CD14-positive monocyte (primary cell): ENCODE data around the gene DNMT3A. TPM values are rescaled to one million over a fixed set of nuclear protein-coding genes. Genes with fewer than 3 reads are reported as not detected.
A peak's percentile ranks its signal among the peaks of the same experiment; 100 is the strongest.

ENCODE experiments used
- DNase-seq, 3 donors: peaks; one replicate each; pipeline ENCODE4 v3.0.0-alpha.2; 2011 to 2022
- H2AFZ ChIP-seq: 2 replicates; pipeline ENCODE4 v1.6.0; 2012; ENCODE audit warnings: mild to moderate bottlenecking, low read depth, low read length, inconsistent platforms; ENCODE audit not compliant: insufficient read depth, poor library complexity, severe bottlenecking
- H3K27ac ChIP-seq, 2 donors: 1 replicate in 1 of 2; 2 replicates in 1 of 2; pipeline ENCODE4 v1.5.1; 2012 to 2013; ENCODE audit warnings: low read length in 2 of 2, control low read depth in 1 of 2, inconsistent platforms in 1 of 2, low read depth in 1 of 2, mild to moderate bottlenecking in 1 of 2
- H3K27me3 ChIP-seq, 2 donors: one replicate each; pipeline versions ENCODE4 v1.6.0 to v1.6.1; 2011 to 2013; ENCODE audit warnings: low read length in 2 of 2; ENCODE audit not compliant: control insufficient read depth in 2 of 2, insufficient read depth in 2 of 2
- H3K36me3 ChIP-seq, 2 donors: replicated peaks in 1 of 2; 1 replicate in 1 of 2; 2 replicates in 1 of 2; pipeline versions ENCODE4 v1.5.1 to v1.6.1; 2012 to 2013; ENCODE audit warnings: low read length in 2 of 2, control low read depth in 1 of 2, inconsistent platforms in 1 of 2, mild to moderate bottlenecking in 1 of 2; ENCODE audit not compliant: insufficient read depth in 2 of 2, control insufficient read depth in 1 of 2
- H3K4me1 ChIP-seq, 2 donors: 1 replicate in 1 of 2; 2 replicates in 1 of 2; pipeline versions ENCODE4 v1.5.1 to v1.6.1; 2012 to 2013; ENCODE audit warnings: low read length in 2 of 2, control low read depth in 1 of 2, inconsistent platforms in 1 of 2, mild to moderate bottlenecking in 1 of 2, moderate library complexity in 1 of 2; ENCODE audit not compliant: insufficient read depth in 2 of 2, control insufficient read depth in 1 of 2
- H3K4me2 ChIP-seq: replicated peaks from 2 replicates; pipeline ENCODE3; 2012; ENCODE audit warnings: low read length, moderate library complexity, mild to moderate bottlenecking; ENCODE audit not compliant: poor library complexity, severe bottlenecking; ENCODE audit errors: extremely low read depth
- H3K4me3 ChIP-seq, 3 experiments: fragments of 200-600 bp in 1 of 3; sonication (generic) in 1 of 3; replicated peaks in 1 of 3; 1 replicate in 2 of 3; 2 replicates in 1 of 3; pipeline ENCODE4 v1.5.1; 2011 to 2013; ENCODE audit warnings: low read length in 3 of 3, mild to moderate bottlenecking in 3 of 3, control low read depth in 2 of 3, low read depth in 2 of 3, inconsistent platforms in 1 of 3, moderate library complexity in 1 of 3
- H3K79me2 ChIP-seq: 2 replicates; pipeline ENCODE4 v1.6.0; 2012; ENCODE audit warnings: mild to moderate bottlenecking, control low read depth, inconsistent platforms, low read length, moderate library complexity; ENCODE audit not compliant: insufficient read depth
- H3K9ac ChIP-seq: 2 replicates; pipeline ENCODE4 v1.6.0; 2017; ENCODE audit warnings: low read length, mild to moderate bottlenecking; ENCODE audit not compliant: insufficient read depth, poor library complexity, severe bottlenecking
- H3K9me3 ChIP-seq, 2 donors: replicated peaks in 1 of 2; 1 replicate in 1 of 2; 2 replicates in 1 of 2; pipeline versions ENCODE4 v1.5.1 to v1.6.1; 2012 to 2013; ENCODE audit warnings: low read length in 2 of 2, control low read depth in 1 of 2; ENCODE audit not compliant: control insufficient read depth in 1 of 2, insufficient read depth in 1 of 2
- H4K20me1 ChIP-seq: 2 replicates; pipeline ENCODE4 v1.6.0; 2012; ENCODE audit warnings: mild to moderate bottlenecking, low read length, control low read depth, moderate library complexity; ENCODE audit not compliant: insufficient read depth
- H3K27ac Mint-ChIP-seq, 7 donors: one replicate each; pipeline ENCODE4 v1.8.0; 2020; ENCODE audit warnings: mild to moderate bottlenecking in 7 of 7, mixed read lengths in 7 of 7, moderate library complexity in 6 of 7, inconsistent platforms in 2 of 7
- H3K27me3 Mint-ChIP-seq, 3 donors: one replicate each; pipeline ENCODE4 v1.8.0; 2021 to 2022; ENCODE audit warnings: low read depth in 3 of 3, mild to moderate bottlenecking in 3 of 3, mixed read lengths in 3 of 3, moderate library complexity in 3 of 3, inconsistent platforms in 1 of 3
- H3K36me3 Mint-ChIP-seq, 2 donors: one replicate each; pipeline ENCODE4 v1.8.0; 2020; ENCODE audit warnings: mixed read lengths in 2 of 2, inconsistent platforms in 1 of 2, mild to moderate bottlenecking in 1 of 2
- H3K4me1 Mint-ChIP-seq: one replicate; pipeline ENCODE4 v1.8.0; 2020; ENCODE audit warnings: mild to moderate bottlenecking, mixed read lengths
- H3K4me3 Mint-ChIP-seq, 2 donors: one replicate each; pipeline ENCODE4 v1.8.0; 2020; ENCODE audit warnings: mild to moderate bottlenecking in 2 of 2, mixed read lengths in 2 of 2, moderate library complexity in 1 of 2
- H3K9me3 Mint-ChIP-seq, 7 donors: one replicate each; pipeline ENCODE4 v1.8.0; 2020 to 2022; ENCODE audit warnings: mixed read lengths in 7 of 7, mild to moderate bottlenecking in 6 of 7, moderate library complexity in 6 of 7, inconsistent platforms in 2 of 7
- CTCF ChIP-seq: fragments of 200-600 bp; IDR thresholded peaks from one replicate; pipeline ENCODE4 v1.8.0; 2022; ENCODE audit warnings: antibody characterized with exemption, mild to moderate bottlenecking
- WGBS: methylation state at CpG from one replicate; pipeline ENCODE4 v1.1.5; 2013; ENCODE audit warnings: missing lambda C conversion rate; ENCODE audit not compliant: insufficient coverage; 5-methylcytosine and 5-hydroxymethylcytosine counted together
- intact Hi-C, 2 donors: fragments of 100-400 bp; cut with micrococcal nuclease; formaldehyde crosslinking; loops; one replicate each; pipeline versions ENCODE4 v1.15.0 to v1.15.1; 2023
- polyA plus RNA-seq, 3 donors: library from polyadenylated mRNA; depleted of rRNA in 1 of 3; unstranded in 2 of 3; stranded (reverse) in 1 of 3; fragments of 300-500 nt in 2 of 3; fragments of >200 nt in 1 of 3; fragmentation: Illumina TruSeq in 2 of 3; gene quantifications; 1 replicate in 2 of 3; 2 replicates in 1 of 3; pipeline ENCODE4 v1.2.3, GENCODE V29; 2012 to 2021

The DNMT3A gene
- polyA plus RNA-seq, 3 donors = 1.7 to 7.9 (median 2.7) TPM

- H3K79me2 ChIP-seq = peaks cover 24% of the 10 kb centered on the region
- intact Hi-C loops = loop anchor here (5.0 to 10.0 kb wide), 3 partner anchors 37 to 65 kb away; no protein-coding TSS in a partner anchor
- TF ChIP-seq CTCF = no peak
These were observed 1.9 kb downstream of the DNMT3A start for GRCh38 chr2:25339791-25340180.

GRCh38 chr2:25339211-25339674 lies 2.5 kb downstream of the DNMT3A start:
- H3K27ac ChIP-seq = no peak overlapping the region

More at GRCh38 chr2:25339791-25340180, 1.9 kb downstream of the DNMT3A start:
- Mint-ChIP-seq H3K27me3 (peaks cover 9 to 18% (median 12%) of the 10 kb centered on the region in 3 donors), H3K9me3 (no peaks in the 10 kb centered on the region), H3K36me3 (peaks cover 18% of the 10 kb centered on the region in 2 donors), H3K27ac (no peak overlapping the region), H3K4me3 (peak overlapping the region; percentile 35 to 63), H3K4me1 (peaks cover 34% of the 10 kb centered on the region)
- H3K4me1 ChIP-seq = peaks cover 12 to 31% of the 10 kb centered on the region in 2 donors
- H3K9ac ChIP-seq = no peak overlapping the region
- H3K4me2 ChIP-seq = peak overlapping the region; percentile 80
- H3K27ac ChIP-seq = no peak overlapping the region
- peaks cover 0 to 7% of the 10 kb centered on the region in 2 donors for H3K27me3 ChIP-seq
- no peak for DNase-seq
- H3K9me3 ChIP-seq = no peaks in the 10 kb centered on the region
- no peaks in the 10 kb centered on the region for H3K36me3 ChIP-seq
- 98% methylated on average over 9 of the region's 18 CpGs for WGBS
- H2AFZ ChIP-seq = no peak overlapping the region
- peaks cover 62% of the 10 kb centered on the region for H4K20me1 ChIP-seq
- peak overlapping the region in 1 of 3 experiments; percentile 67 for H3K4me3 ChIP-seq

More at GRCh38 chr2:25339211-25339674, 2.5 kb downstream of the DNMT3A start:
- Mint-ChIP-seq H3K4me1 (peaks cover 39% of the 10 kb centered on the region), H3K4me3 (peak overlapping the region in 1 of 2 donors; percentile 63), H3K27ac (no peak overlapping the region), H3K36me3 (peaks cover 18% of the 10 kb centered on the region in 2 donors), H3K9me3 (no peaks in the 10 kb centered on the region), H3K27me3 (peaks cover 9 to 17% (median 13%) of the 10 kb centered on the region in 3 donors)
- no peak for DNase-seq
- Histone ChIP-seq H3K9me3 (no peaks in the 10 kb centered on the region), H3K4me3 (no peak overlapping the region), H3K4me2 (no peak overlapping the region), H2AFZ (no peak overlapping the region), H3K9ac (no peak overlapping the region), H4K20me1 (peaks cover 67% of the 10 kb centered on the region), H3K27me3 (peaks cover 0 to 7% of the 10 kb centered on the region in 2 donors), H3K4me1 (peaks cover 12 to 31% of the 10 kb centered on the region in 2 donors), H3K79me2 (peaks cover 24% of the 10 kb centered on the region), H3K36me3 (no peaks in the 10 kb centered on the region)
- intact Hi-C loops = loop anchor here in 1 of 2 donors (5.0 kb wide), 1 partner anchor 37 kb away; no protein-coding TSS in a partner anchor
- 96% methylated on average over 8 of the region's 8 CpGs for WGBS
- TF ChIP-seq CTCF = no peak
